Ovary (tissue), 9 donors: ENCODE measurements around the gene NABP1. TPM values are rescaled to one million over a fixed set of nuclear protein-coding genes. Genes with fewer than 3 reads are reported as not detected.

Experiments used
- DNase-seq, 5 donors: peaks; one replicate each; pipeline ENCODE4 v3.0.0-alpha.2; 2019 to 2020
- H3K27ac ChIP-seq, 2 donors: fragments of 200-600 bp; one replicate each; pipeline versions ENCODE4 v1.5.1 to v1.8.0; 2019 to 2022
- H3K27me3 ChIP-seq: fragments of 200-600 bp; one replicate; pipeline ENCODE4 v1.8.0; 2022
- H3K36me3 ChIP-seq: fragments of 200-600 bp; sonication (generic); one replicate; pipeline ENCODE4 v1.5.1; 2019
- H3K4me1 ChIP-seq: one replicate; pipeline ENCODE4 v1.8.1; 2013; ENCODE audit warnings: mild to moderate bottlenecking, moderate library complexity; ENCODE audit not compliant: insufficient read depth
- H3K4me3 ChIP-seq: fragments of 200-600 bp; sonication (generic); one replicate; pipeline ENCODE4 v1.5.1; 2017
- H3K9me3 ChIP-seq, 2 donors: fragments of 200-600 bp in 1 of 2; sonication (generic) in 1 of 2; one replicate each; pipeline versions ENCODE4 v1.5.1 to v1.8.1; 2013 to 2019; ENCODE audit warnings: mild to moderate bottlenecking in 1 of 2, moderate library complexity in 1 of 2
- EP300 ChIP-seq: sonication (generic); formaldehyde crosslinking; IDR thresholded peaks from one replicate; pipeline ENCODE4 v1.6.1; 2017; ENCODE audit warnings: antibody characterized with exemption
- POLR2A ChIP-seq: fragments of 450-650 bp; IDR thresholded peaks from one replicate; pipeline ENCODE4 v1.6.1; 2017; ENCODE audit warnings: antibody characterized with exemption, mild to moderate bottlenecking, moderate library complexity
- WGBS, 3 donors: extraction: QIAGEN DNeasy Blood & Tissue Kit in 1 of 3; methylation state at CpG; one replicate each; pipeline versions ENCODE4 v1.1.5 to v1.1.7; 2013 to 2017; 5-methylcytosine and 5-hydroxymethylcytosine counted together
- intact Hi-C, 4 donors: fragments of 100-400 bp; cut with DNase I; formaldehyde crosslinking; loops; one replicate each; pipeline versions ENCODE4 v1.11.0 to v1.15.1; 2022 to 2023
- polyA plus RNA-seq, 2 donors: library from polyadenylated mRNA; stranded (reverse); fragments of 200-250 nt in 1 of 2; fragments of 350-450 nt in 1 of 2; fragmentation: Illumina TruSeq in 1 of 2; extraction: RNeasy Lipid Tissue Mini Kit (QIAGEN cat#74804) in 1 of 2; gene quantifications; one replicate each; pipeline ENCODE4 v1.2.3, GENCODE V29; 2013 to 2014
- total RNA-seq, 7 donors: library from RNA; depleted of rRNA in 2 of 7; stranded (reverse); fragments of >200 nt in 2 of 7; fragmentation: NEBNext Ultra II Directional in 3 of 7; extraction: Animal tissue kit (Norgen Biotek cat#: 25700) in 3 of 7; gene quantifications; one replicate each; pipeline versions ENCODE4 v1.1.0 to v1.2.4, GENCODE V29; 2016 to 2023
- TF ChIP-seq, protein P1 (sequence below), 3 donors: fragments of 450-650 bp in 2 of 3; fragments of 200-600 bp in 1 of 3; IDR thresholded peaks; one replicate each; pipeline versions ENCODE4 v1.5.1 to v1.8.0; 2016 to 2022; ENCODE audit warnings: antibody characterized with exemption in 3 of 3, mild to moderate bottlenecking in 1 of 3
- donor health status: DM: no; HTN: no; CAD: no; lungs with moderate emphysema.
- donor health status: DM: no; HTN: no; CAD: no.
- donor health status: Bipolar disorder and iron deficiency.
- donor health status: DM: yes; HTN: yes; CAD: no.
- donor health status: DM: no; HTN: no; CAD: no.
- donor health status: DM: yes; HTN: yes; CAD: no.

Gene NABP1
- total and polyA plus RNA-seq, 9 donors, result 5.3 to 19.1 (median 13.4) TPM

DNA sequence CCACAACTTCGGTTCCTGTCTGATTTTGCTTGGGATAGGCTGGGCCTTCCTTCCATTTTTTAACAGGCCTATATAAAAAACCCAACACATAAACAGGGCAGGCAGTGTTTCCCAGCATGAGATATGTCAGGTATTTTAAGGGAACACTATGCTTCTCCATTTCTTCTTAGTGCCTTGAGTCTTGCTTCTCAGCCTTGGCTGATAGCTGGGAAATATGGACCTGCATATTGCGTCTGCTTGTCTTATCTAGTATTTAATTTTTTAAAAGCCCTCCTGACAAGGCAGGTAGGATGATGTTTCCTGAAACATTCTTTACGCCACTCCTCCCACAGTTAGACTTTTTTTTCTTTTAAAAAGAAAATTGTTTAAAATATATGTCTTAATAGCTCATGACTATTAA is 45.5 kb upstream of the NABP1 start:
- TF ChIP-seq EP300, result no peak
- TF ChIP-seq, protein P1, sequence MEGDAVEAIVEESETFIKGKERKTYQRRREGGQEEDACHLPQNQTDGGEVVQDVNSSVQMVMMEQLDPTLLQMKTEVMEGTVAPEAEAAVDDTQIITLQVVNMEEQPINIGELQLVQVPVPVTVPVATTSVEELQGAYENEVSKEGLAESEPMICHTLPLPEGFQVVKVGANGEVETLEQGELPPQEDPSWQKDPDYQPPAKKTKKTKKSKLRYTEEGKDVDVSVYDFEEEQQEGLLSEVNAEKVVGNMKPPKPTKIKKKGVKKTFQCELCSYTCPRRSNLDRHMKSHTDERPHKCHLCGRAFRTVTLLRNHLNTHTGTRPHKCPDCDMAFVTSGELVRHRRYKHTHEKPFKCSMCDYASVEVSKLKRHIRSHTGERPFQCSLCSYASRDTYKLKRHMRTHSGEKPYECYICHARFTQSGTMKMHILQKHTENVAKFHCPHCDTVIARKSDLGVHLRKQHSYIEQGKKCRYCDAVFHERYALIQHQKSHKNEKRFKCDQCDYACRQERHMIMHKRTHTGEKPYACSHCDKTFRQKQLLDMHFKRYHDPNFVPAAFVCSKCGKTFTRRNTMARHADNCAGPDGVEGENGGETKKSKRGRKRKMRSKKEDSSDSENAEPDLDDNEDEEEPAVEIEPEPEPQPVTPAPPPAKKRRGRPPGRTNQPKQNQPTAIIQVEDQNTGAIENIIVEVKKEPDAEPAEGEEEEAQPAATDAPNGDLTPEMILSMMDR (IDR thresholded peaks at IDR 0.05), result no peak
- TF ChIP-seq POLR2A, result no peak
- intact Hi-C loops, result no loop called here
- H3K9me3 ChIP-seq, result no peaks in the 10 kb centered on the region
- H3K4me3 ChIP-seq, result no peak overlapping the region
- H3K27me3 ChIP-seq, result no peaks in the 10 kb centered on the region
- no peaks in the 10 kb centered on the region for H3K36me3 ChIP-seq
- H3K27ac ChIP-seq, result no peak overlapping the region
- no peak for DNase-seq
- WGBS, 3 donors, result 90 to 92% (median 91%) methylated on average over 3 of the region's 3 CpGs
- H3K4me1 ChIP-seq, result no peaks in the 10 kb centered on the region

DNA sequence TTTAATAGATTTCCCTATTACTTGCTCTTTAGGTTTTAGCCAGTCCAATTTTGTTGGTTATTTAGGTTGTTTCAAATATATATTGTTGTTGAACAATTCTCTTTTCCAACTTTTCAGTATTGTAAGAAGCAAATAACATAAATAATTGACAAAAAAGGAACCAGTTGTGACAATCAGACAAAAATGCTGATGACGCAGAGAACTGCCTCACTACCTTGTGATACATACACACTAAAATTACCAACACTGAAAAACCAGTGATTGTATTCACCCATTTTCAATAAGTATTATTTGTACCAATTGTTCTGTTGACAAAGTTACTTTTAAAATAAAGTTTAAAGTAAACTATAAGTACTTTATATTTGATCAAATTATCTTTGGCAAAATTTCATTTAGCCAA is 43.1 kb upstream of the NABP1 start:
- TF ChIP-seq POLR2A, result no peak
- no peak for TF ChIP-seq EP300
- WGBS, 3 donors, result 95 to 98% (median 96%) methylated on average over 1 of the region's 1 CpG
- intact Hi-C loops, result no loop called here
- no peaks in the 10 kb centered on the region for H3K36me3 ChIP-seq
- no peak for DNase-seq
- H3K27ac ChIP-seq, result no peak overlapping the region
- H3K27me3 ChIP-seq, result no peaks in the 10 kb centered on the region
- H3K4me1 ChIP-seq, result no peaks in the 10 kb centered on the region
- no peaks in the 10 kb centered on the region for H3K9me3 ChIP-seq
- no peak overlapping the region for H3K4me3 ChIP-seq

DNA sequence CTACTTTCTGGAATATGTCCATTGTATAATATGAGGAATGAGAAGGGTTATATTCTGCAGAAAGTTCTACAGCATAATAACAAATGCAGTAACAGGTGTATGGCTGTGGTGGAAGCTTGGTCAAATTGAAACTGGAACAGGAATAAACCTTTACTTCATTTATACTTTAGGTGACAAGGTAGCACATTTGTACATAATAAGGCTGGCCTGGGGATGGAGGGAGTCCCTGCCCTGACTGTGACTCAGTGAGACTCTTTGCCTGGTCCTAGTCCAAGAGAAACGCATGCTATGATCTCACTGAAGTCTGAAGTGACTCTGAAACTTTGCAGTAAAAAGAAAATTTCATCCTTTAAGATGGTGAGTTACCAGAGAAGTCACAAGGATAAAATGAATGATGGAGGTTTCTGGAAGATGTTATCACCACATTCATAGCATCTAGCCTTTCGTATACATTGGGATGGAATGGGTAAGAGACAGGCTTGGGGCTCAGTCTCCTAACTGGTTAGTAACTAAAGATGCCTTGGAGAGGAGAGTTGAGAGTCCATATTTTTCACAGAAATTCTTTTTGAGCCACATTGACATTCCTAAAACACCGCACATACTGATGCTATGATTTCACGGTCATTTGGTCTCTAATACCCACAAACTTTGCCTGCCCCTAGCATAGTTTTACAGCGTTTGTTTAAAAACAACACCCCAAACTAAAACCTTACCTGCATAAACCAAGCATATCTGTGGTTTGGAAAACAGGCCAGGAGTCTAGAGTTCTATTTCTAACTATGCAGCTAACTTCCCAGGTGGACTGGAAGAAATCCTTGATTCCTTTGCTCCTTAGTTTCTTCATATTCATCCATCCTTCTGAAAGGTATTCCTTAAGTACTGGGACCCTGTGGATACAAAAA is 42.4 kb upstream of the NABP1 start:
- H3K4me1 ChIP-seq, result no peaks in the 10 kb centered on the region
- H3K27ac ChIP-seq, result no peak overlapping the region
- no peaks in the 10 kb centered on the region for H3K9me3 ChIP-seq
- TF ChIP-seq, protein P1 (IDR thresholded peaks at IDR 0.05), result no peak
- TF ChIP-seq POLR2A, result no peak
- TF ChIP-seq EP300, result no peak
- H3K27me3 ChIP-seq, result no peaks in the 10 kb centered on the region
- 42 to 52% (median 45%) methylated on average over 5 of the region's 5 CpGs for WGBS, 3 donors
- intact Hi-C loops, result no loop called here
- no peak overlapping the region for H3K4me3 ChIP-seq
- no peak for DNase-seq
- no peaks in the 10 kb centered on the region for H3K36me3 ChIP-seq

DNA sequence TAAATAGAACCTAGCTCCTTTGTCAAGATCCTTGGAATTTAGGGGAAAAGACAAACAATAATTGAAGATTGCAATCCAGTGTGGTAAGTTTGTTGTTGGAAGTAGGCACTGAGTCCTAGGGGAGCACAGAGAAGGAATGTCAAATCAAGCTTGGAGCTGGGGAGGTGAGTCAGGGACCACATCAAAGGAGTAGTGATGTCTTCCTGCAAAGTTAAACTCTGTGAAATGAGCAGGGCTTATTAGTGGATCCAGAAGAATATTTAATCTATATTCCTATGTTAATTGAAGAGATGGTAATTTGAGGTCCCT is 41.7 kb upstream of the NABP1 start:
- Histone ChIP-seq H3K36me3 (no peaks in the 10 kb centered on the region), H3K27ac (no peak overlapping the region), H3K9me3 (no peaks in the 10 kb centered on the region), H3K4me1 (no peaks in the 10 kb centered on the region), H3K27me3 (no peaks in the 10 kb centered on the region), H3K4me3 (no peak overlapping the region)
- no peak for TF ChIP-seq POLR2A
- TF ChIP-seq, protein P1 (IDR thresholded peaks at IDR 0.05), result no peak
- TF ChIP-seq EP300, result no peak
- DNase-seq, result no peak
- intact Hi-C loops, result no loop called here

DNA sequence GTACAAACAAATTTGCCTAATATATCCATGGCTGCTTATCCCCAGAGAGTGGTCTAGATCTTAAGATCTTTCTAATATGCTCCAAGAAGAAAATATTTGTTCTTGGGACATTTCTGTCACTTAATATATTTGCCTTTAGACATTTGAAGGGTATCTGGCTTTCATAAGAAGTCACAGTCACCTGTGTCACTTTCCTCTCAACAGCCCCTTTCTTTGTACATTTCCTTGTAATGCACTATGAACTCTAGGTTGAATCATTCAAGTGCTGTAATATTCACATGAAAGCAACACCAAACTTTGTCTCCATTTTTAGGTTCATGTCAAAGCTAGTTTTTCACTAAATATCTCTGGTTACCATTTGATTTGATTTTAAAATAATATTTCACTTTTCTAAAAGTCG is 41.4 kb upstream of the NABP1 start:
- H3K36me3 ChIP-seq, result no peaks in the 10 kb centered on the region
- H3K9me3 ChIP-seq, result no peaks in the 10 kb centered on the region
- H3K27ac ChIP-seq, result no peak overlapping the region
- intact Hi-C loops, result no loop called here
- DNase-seq, result no peak
- H3K4me1 ChIP-seq, result no peaks in the 10 kb centered on the region
- no peaks in the 10 kb centered on the region for H3K27me3 ChIP-seq
- TF ChIP-seq, protein P1 (IDR thresholded peaks at IDR 0.05), result no peak
- TF ChIP-seq POLR2A (no peak), EP300 (no peak)
- 90 to 97% (median 94%) methylated on average over 1 of the region's 1 CpG for WGBS, 3 donors
- no peak overlapping the region for H3K4me3 ChIP-seq
